ENCODE data around the gene L3MBTL1.

The L3MBTL1 gene

DNA sequence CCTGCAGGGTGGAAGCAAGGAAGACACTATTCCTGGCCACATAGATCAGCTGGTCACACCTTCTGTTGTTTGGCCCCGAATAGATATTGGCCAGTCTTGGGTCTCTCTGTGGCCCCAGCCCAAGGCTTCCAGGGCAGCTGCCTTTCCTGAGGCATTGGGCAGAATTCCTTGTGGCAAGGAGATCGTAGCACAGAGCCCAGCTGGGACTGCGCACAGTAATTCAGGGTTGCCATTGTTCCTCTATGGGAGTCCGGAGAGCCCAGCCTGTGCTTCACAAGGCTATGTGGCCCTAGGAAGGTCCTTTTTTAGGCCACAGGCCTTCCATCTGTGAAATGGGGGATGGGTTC, 58.2 kb downstream of the L3MBTL1 start:
- H3K4me3 ChIP-seq (ENCODE audit: low read depth, low read length), result no peak overlapping the region
- TF ChIP-seq, protein P1, sequence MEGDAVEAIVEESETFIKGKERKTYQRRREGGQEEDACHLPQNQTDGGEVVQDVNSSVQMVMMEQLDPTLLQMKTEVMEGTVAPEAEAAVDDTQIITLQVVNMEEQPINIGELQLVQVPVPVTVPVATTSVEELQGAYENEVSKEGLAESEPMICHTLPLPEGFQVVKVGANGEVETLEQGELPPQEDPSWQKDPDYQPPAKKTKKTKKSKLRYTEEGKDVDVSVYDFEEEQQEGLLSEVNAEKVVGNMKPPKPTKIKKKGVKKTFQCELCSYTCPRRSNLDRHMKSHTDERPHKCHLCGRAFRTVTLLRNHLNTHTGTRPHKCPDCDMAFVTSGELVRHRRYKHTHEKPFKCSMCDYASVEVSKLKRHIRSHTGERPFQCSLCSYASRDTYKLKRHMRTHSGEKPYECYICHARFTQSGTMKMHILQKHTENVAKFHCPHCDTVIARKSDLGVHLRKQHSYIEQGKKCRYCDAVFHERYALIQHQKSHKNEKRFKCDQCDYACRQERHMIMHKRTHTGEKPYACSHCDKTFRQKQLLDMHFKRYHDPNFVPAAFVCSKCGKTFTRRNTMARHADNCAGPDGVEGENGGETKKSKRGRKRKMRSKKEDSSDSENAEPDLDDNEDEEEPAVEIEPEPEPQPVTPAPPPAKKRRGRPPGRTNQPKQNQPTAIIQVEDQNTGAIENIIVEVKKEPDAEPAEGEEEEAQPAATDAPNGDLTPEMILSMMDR (IDR thresholded peaks at IDR 0.05; ENCODE audit: borderline replicate concordance, insufficient read depth, low read depth, low read length), result no peak

DNA sequence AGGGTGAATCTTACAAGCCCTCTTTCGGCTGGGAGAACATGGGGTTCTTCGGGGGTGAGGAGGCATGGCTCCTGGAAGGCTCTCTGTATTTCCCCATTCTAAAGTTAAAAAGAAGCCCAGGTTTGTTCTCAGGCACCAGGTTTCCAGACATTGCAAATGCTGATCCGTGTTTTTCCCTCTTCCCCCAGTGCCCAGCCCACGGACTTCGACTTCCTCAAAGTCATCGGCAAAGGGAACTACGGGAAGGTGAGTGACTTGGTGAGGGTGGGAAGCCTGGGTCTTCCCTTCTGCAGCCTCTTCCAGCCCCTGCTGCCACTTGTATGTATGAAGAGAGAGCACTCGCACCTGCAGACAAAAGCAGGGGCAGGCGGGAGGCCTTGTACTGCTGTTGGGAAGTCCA, 60.0 kb downstream of the L3MBTL1 start:
- TF ChIP-seq, protein P1 (IDR thresholded peaks at IDR 0.05; ENCODE audit: borderline replicate concordance, insufficient read depth, low read depth, low read length), result no peak

DNA sequence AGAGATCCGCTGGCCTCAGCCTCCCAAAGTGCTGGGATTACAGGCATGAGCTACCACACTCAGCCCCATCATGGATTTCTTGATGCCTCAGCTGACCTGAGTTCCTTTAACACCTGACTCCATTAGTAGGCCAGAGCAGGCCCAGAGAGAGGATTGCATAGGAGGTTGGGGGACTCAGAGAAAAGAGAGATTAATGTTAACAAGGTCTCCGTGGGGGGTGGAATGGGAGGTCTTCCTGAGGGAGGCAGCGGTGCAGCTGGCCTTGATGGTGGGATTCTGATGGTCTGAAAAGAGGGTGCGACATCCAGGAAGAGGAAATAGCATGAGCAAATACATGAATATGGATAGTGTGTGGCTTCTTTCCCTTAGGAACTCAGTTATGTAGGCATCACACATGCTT, 61.2 kb downstream of the L3MBTL1 start:
- TF ChIP-seq, protein P1 (IDR thresholded peaks at IDR 0.05; ENCODE audit: borderline replicate concordance, insufficient read depth, low read depth, low read length), result no peak
- H3K4me3 ChIP-seq (ENCODE audit: low read depth, low read length), result no peak overlapping the region

More for the DNA sequence above, 60.0 kb downstream of the L3MBTL1 start:
- H3K4me3 ChIP-seq (ENCODE audit: low read depth, low read length), result no peak overlapping the region

DNA sequence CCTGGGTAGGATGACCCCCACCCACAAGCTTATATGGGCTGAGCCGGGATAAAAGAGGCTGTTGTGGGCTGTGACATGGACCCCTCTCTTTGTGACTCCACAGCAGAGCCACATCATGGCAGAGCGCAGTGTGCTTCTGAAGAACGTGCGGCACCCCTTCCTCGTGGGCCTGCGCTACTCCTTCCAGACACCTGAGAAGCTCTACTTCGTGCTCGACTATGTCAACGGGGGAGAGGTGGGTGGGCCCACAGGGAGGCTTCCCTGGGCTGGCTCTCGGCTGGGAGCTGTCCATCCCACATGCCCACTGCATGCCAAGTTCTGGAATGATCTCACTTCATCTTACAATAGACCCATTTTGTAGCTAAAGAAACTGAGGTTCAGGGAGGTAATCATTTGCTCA, 61.8 kb downstream of the L3MBTL1 start:
- no peak overlapping the region for H3K4me3 ChIP-seq (ENCODE audit: low read depth, low read length)
- TF ChIP-seq, protein P1 (IDR thresholded peaks at IDR 0.05; ENCODE audit: borderline replicate concordance, insufficient read depth, low read depth, low read length), result no peak

DNA sequence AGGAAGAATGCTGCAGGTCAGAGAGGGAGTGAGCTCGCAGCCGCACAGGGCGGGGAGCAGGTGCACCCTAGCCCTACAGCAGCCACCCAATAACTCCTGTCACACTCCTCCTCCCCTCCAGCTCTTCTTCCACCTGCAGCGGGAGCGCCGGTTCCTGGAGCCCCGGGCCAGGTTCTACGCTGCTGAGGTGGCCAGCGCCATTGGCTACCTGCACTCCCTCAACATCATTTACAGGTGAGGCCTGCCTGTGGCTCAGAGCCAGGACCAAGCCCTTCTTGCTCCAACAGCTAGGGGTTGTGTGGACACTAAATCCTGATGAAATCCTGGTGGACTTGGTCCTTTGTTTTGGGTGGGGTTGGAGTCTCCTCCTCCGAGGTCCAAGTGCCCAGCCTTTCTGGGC, 63.0 kb downstream of the L3MBTL1 start:
- no peak overlapping the region for H3K4me3 ChIP-seq (ENCODE audit: low read depth, low read length)
- TF ChIP-seq, protein P1 (IDR thresholded peaks at IDR 0.05; ENCODE audit: borderline replicate concordance, insufficient read depth, low read depth, low read length), result no peak

DNA sequence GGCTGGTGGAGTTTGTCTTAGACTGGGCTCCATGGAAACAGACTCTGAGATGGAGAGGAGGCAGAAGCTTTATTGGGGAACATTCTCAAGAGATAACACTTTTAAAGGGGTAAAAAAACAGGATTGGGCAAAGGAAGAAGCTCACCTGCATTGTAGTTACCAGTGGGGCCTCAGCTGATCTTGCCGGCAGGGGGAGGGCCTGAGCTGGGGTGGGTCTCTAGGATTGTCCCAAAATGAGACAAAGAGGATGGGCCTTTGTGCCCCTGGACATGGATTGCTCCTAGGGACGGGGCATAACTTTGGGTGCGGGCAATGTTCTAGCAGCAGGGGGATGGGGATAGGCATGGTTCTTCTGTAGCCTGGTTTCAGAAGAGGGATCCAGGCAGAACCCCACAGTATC, 63.8 kb downstream of the L3MBTL1 start:
- TF ChIP-seq, protein P1 (IDR thresholded peaks at IDR 0.05; ENCODE audit: borderline replicate concordance, insufficient read depth, low read depth, low read length), result peak; percentile 22; the same call in 1 of the 2 replicates
- no peak overlapping the region for H3K4me3 ChIP-seq (ENCODE audit: low read depth, low read length)

DNA sequence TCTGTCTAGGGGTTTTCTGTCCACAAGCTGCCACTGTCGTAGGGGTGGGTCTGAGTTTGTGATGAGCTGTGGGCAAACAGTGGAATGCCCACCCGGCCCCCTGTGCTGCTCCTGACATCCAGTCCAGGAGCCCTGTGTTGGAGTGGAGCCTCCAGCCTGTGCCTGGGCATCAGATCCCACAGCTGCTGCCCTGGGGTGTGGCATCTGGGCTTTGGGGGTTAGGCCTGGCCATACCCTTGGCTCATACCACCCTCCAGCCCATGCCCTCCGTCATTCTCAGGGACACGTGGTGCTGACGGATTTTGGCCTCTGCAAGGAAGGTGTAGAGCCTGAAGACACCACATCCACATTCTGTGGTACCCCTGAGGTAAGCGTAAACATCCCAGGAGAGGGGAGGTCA, 64.3 kb downstream of the L3MBTL1 start:
- H3K4me3 ChIP-seq (ENCODE audit: low read depth, low read length), result no peak overlapping the region
- TF ChIP-seq, protein P1 (IDR thresholded peaks at IDR 0.05; ENCODE audit: borderline replicate concordance, insufficient read depth, low read depth, low read length), result no peak
